Occipital lobe (tissue), 2 donors: Measurements from ENCODE around the gene UFSP1. TPM values are rescaled to one million over a fixed set of nuclear protein-coding genes. Genes with fewer than 3 reads are reported as not detected.
"Not testable (repeated sequence)": the region's sequence is repeated elsewhere in the genome, so short reads cannot be mapped to it uniquely, and the experiment has no call there.

Source experiments
- DNase-seq: peaks from one replicate; lab custom pipeline; 2025; lab: John Stamatoyannopoulos, UW
- total RNA-seq: library from RNA; depleted of rRNA; stranded (reverse); fragments of >200 nt; gene quantifications from one replicate; pipeline ENCODE4 v1.2.3, GENCODE V29; 2014

UFSP1 gene
- total RNA-seq, result 2.5 TPM

DNA sequence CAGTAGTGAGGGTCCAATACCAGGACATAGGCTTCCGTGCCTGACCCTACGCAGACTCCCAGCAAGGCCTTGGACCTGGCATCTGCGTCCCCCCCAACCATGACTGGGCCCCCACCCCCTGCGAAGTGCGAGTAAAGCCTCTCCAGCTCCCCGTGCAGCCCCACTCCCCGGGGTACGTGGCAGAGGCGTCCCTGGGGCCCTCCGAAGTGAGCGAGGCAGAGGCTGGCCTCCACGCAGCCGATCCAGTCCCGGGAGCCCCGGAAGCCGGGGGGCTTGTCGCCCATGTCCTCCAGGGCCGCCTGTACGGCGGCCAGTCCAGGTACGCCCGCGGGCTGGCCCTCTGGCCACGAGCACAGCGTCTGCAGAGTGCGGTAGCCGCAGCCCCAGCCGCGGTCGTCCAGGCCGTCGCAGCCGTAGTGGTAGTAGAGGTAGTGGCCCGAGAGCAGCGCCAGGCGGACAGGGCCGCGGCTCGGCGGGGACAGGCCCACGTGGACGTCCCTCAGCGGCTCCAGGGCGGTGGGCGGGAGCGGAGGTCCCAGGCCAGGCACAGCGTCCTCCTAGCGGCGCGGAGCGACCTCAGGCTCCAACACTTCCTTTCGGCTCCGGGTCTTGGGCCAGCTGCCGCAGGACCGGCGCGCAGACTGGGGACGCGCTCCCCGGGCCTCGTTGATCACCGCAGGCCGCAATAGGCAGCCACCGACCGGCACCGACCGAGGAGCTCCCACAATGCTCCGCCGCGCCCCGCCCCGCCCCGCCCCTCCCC lies at the start of gene UFSP1:
UFSP1 (minus strand) TSS at position 728 of the 763 bp plus-strand sequence; CDS start at position 284, 444 bp downstream.
- no peak for DNase-seq

DNA sequence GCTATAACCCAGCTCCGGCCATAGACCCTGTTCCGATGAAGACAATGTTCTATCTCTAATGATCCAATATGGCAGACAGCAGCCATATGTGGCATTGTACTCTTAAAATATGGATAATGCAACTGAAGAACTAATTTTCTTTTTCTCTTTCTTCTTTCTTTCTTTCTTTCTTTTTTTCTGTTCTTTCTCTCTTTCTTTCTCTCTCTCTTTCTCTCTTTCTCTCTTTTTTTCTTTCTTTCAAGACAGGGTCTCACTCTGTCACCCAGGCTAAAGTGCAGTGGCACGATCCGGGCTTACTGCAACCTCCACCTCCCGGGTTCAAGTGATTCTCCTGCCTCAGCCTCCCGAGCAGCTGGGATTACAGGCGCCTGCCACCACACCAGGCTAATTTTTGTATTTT lies 46.7 kb upstream of the UFSP1 start:
- DNase-seq, result not testable (repeated sequence)

GRCh38 chr7:100935381-100935780 lies 45.9 kb upstream of the UFSP1 start:
- not testable (repeated sequence) for DNase-seq

GRCh38 chr7:100933734-100934133 lies 44.2 kb upstream of the UFSP1 start:
- no peak for DNase-seq

- no peak for DNase-seq
Observed at GRCh38 chr7:100929808-100930174, 40.3 kb upstream of the UFSP1 start.

DNA sequence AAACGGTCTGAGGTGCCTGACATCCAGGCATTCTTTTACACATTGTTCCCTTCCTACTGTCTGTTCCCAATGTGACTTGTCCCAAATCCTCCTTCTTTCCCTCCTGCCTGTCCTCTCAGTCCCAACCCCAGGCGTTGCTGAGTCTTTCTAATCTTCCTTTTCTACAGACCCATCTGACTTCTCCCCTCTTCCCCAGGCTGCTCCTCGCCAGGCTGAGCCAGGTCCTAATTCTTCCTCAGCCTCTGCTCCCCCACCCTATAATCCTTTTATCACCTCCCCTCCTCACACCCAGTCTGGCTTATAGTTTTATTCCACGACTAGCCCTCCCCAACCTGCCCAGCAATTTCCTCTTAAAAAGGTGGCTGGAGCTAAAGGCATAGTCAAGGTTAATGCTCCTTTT lies 34.1 kb upstream of the UFSP1 start:
- DNase-seq, result not testable (repeated sequence)

DNA sequence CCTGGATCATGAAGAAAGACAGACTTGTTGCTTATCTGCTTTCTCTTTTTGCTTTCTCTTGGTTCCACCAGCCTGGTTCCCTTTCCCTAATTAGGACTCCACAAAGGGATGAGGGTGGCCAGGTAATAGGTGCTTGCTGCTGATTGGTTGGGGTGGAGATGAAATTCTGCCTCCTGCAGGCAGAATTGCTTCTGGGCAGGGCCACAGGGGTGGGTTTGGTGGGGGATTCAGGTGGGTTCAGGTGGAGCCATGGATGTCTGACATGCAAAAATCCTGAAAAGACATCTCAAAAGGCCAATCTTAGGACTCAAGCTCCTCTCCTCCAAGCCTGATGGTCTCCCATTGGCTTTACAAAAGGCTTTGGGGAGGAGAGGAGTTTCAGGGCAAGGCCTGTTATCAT lies 31.5 kb upstream of the UFSP1 start:
- no peak for DNase-seq

DNA sequence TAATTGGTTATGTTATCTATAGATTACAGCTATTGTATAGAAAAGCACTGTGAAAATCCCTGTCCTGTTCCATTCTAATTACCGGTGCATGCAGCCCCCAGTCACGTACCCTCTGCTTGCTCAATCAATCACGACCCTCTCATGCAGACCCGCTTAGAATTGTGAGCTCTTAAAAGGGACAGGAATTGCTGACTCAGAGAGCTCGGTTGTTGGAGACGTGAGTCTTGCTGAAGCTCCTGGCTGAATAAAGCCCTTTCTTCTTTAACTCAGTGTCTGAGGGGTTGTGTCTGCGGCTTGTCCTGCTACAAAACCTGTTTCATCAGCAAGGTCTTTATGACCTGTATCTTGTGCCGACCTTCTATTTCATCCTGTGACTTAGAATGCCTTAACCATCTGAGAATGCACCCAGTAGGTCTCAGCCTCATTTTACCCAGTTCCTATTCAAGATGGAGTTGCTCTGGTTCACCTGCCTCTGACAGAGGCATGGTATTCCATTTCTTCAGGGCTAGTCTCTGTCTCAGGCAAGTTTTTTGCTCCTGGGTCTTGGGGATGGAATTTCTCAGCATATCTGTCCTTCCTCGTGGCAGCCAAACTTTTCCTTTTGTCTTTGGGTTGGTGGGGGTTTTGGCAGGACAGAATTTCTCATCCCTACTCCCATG lies 30.4 kb upstream of the UFSP1 start:
- DNase-seq, result not testable (repeated sequence)

DNA sequence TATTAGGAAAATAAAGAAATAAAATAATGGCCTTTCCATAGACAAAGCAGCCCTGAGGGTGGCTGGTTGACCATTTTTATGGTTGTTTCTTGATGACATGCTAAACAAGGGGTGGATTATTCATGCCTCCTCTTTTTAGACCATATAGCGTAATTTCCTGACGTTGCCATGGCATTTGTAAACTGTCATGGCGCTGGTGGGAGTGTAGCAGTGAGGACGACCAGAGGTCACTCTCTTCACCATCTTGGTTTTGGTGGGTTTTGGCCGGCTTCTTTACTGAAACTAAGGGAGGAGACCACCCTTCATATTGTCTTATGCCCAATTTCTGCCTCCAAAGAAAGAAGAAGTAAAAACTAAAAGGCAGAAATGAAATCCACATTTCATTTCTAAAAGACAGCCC lies 29.8 kb upstream of the UFSP1 start:
- DNase-seq, result not testable (repeated sequence)

DNA sequence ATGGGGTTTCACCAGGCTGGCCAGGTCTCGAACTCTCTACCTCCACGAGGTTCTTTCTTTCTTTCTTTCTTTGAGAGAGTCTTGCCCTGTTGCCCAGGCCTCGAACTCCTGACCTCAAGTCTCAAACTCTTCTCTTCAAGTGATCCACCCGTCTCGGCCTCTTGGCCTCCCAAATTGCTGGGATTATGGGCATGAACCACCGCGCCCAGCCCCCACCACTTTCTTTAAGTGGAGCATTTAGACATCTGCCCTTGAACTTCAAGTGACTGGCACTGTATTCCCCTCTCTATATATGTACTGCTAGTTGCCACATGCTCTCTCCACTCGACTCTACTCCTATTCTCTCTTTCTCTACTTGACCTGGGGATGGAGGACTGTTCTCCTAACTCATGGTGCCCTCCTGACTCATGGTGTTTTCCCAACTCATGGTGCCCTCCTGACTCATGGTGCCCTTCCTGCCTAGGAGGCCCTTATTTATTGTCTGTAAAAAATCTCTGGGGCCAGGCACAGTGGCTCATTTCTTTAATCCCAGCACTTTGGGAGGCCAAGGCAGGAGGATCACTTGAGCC lies 25.4 kb upstream of the UFSP1 start:
- DNase-seq, result no peak

DNA sequence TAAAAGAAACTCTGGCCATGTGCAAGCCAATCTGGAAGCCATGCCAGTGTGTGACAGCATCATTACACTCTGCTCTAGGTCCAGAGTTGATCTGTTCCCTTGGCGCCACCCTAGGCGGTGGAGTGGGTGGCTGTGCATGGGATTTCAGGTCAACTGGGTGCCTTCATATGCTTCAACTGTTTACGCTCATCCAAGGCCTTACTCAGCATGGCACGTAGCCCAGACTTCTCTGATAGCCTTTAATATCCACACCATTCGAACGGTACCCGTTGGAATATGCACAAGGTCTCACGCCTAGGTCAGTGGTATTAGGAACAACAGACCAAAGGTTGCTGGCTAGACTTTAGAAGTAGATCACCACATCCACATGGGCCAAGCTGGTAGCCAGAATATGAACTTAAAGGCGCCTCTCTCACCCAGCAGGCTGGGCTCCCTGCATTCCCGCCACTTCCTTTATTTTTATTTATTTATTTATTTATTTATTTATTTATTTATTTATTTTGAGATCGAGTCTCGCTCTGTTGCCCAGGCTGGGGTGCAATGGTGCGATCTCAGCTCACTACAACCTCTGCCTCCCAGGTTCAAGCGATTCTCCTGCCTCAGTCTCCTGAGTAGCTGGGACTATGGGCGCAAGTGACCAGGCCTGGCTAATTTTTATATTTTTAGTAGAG lies 24.8 kb upstream of the UFSP1 start:
- no peak for DNase-seq

DNA sequence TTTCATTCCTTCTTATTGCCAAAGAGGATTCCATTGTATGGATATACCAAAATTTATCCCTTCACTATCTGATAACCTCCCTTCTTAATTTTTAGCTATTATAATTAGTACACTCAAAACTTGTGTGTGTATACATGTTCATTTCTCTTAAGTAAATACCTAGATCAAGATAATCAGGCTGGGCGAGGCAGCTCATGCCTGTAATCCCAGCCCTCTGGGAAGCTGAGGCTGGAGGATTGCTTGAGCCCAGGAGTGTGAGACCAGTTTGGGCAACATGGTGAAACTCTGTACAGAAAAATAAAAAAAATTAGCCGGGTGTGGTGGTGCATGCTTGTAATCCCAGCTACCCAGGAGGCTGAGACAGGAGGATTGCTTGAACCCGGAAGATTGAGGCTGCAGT lies 22.0 kb upstream of the UFSP1 start:
- DNase-seq, result no peak

GRCh38 chr7:100910443-100910842 lies 20.9 kb upstream of the UFSP1 start:
- not testable (repeated sequence) for DNase-seq

GRCh38 chr7:100908512-100908911 lies 19.0 kb upstream of the UFSP1 start:
- DNase-seq, result no peak

GRCh38 chr7:100902638-100903037 lies 13.1 kb upstream of the UFSP1 start:
- DNase-seq, result no peak

DNA sequence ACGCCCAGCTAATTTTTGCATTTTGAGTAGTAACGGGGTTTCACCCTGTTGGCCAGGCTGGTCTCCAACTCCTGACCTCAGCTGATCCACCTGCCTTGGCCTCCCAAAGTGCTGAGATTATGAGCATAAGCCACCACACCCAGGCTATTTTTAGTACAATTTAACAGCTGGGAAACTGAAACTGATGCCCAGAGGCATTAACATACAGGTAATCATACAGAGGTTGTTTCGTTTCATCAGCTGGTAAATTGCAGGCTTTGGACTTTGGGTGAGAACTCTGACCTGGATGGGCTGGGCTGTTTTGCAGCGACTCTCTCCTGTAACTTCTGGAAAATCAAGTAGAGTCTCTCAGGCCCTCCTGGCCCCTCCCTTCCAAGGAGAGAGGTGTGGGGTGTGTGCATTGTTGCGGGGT lies 12.4 kb upstream of the UFSP1 start:
- no peak for DNase-seq

GRCh38 chr7:100900978-100901377 lies 11.5 kb upstream of the UFSP1 start:
- DNase-seq, result no peak

DNA sequence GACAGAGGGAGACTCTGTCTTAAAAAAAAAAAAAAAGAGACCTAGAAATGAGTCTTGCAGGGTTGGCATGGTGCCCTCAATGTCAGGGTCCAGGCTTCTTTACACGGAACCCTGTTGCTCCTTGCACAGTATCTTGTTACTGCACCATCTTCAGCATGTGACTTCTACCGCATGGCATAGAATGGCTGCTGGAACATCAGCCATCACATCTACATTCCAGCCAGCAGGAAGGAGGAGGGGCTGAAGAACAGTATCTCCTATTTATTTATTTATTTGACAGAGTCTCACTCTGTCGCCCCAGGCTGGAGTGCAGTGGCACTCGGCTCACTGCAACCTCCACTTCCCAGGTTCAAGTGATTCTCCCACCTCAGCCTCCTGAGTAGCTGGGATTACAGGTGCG lies 9.9 kb upstream of the UFSP1 start:
- no peak for DNase-seq

DNA sequence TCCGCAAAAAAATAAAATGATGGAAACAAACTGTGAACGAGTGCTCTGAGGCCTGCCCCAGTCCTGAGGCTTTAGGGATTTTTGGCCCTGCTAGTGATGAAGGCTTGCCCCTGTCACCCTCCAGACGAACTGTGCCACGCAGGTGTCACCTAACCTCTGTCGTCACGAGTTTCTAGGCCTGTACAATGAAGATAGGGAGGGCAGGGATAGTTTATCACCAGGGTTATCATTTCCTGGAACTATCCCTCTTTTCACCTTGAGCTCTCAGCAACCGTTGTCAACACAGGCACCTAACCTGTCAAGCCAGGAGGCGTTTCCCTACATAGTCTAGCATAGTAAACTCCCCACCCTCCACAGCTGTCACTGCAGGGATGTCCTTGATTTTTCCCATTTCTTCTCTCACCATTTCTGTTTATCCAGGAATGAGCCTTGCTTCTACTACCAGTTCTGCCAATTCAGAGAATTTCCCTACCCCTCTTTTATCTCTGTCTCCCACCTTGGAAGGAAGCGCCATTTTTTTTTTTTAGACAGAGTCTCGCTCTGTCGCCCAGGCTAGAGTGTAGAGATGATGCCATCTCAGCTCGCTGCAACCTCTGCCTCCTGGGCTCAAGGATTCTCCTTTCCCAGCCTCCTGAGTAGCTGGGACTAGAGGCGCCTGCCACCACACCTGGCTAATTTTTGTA lies 8.4 kb upstream of the UFSP1 start:
- no peak for DNase-seq

GRCh38 chr7:100896732-100897608 lies 7.5 kb upstream of the UFSP1 start:
- DNase-seq, result peak; percentile 57
